Measurements from ENCODE around the gene GNG7. TPM values are rescaled to one million over a fixed set of nuclear protein-coding genes. Genes with fewer than 3 reads are reported as not detected.

The GNG7 gene
- total and polyA plus RNA-seq, 8 donors = 4.0 to 8.8 (median 6.0) TPM

DNA sequence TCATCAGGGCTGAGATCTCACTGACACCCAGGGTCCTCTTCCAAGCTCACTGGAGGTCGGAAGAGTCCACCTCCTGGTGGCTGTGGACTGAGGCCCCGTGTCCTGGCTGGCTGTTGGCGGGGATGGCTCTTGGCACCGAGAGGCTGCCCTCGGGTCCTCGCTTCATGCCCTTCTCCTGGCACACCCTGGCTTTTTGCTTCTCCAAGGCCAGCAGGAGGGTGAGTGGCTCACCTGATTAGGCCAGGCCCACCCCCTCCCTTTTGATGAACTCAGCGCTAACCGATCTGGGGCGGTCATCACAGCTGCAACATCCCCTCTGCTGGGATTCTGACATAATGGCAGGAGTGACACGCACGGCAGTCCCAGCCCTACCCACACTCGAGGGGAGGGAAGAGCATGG, 32.9 kb upstream of the GNG7 start:
- peaks cover 0 to 3% (median 0%) of the 10 kb centered on the region in 3 donors for H3K36me3 ChIP-seq
- FAIRE-seq (no peak), ATAC-seq (no peak), DNase-seq (no peak)
- TF ChIP-seq, protein P1, sequence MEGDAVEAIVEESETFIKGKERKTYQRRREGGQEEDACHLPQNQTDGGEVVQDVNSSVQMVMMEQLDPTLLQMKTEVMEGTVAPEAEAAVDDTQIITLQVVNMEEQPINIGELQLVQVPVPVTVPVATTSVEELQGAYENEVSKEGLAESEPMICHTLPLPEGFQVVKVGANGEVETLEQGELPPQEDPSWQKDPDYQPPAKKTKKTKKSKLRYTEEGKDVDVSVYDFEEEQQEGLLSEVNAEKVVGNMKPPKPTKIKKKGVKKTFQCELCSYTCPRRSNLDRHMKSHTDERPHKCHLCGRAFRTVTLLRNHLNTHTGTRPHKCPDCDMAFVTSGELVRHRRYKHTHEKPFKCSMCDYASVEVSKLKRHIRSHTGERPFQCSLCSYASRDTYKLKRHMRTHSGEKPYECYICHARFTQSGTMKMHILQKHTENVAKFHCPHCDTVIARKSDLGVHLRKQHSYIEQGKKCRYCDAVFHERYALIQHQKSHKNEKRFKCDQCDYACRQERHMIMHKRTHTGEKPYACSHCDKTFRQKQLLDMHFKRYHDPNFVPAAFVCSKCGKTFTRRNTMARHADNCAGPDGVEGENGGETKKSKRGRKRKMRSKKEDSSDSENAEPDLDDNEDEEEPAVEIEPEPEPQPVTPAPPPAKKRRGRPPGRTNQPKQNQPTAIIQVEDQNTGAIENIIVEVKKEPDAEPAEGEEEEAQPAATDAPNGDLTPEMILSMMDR (IDR thresholded peaks at IDR 0.05) = no peak
- WGBS, 2 donors = 92 to 94% methylated on average over 12 of the region's 12 CpGs
- peaks cover 0 to 5% (median 3%) of the 10 kb centered on the region in 3 donors for H3K4me1 ChIP-seq
- H3K27me3 ChIP-seq = no peaks in the 10 kb centered on the region
- intact Hi-C loops (cut with DNase I) = no loop called here
- H3K4me3 ChIP-seq = no peak overlapping the region
- H3K9me3 ChIP-seq = no peaks in the 10 kb centered on the region
- H3K27ac ChIP-seq = no peak overlapping the region

GRCh38 chr19:2734589-2735288, 32.2 kb upstream of the GNG7 start:
- H3K36me3 ChIP-seq = peaks cover 0 to 3% (median 0%) of the 10 kb centered on the region in 3 donors

DNA sequence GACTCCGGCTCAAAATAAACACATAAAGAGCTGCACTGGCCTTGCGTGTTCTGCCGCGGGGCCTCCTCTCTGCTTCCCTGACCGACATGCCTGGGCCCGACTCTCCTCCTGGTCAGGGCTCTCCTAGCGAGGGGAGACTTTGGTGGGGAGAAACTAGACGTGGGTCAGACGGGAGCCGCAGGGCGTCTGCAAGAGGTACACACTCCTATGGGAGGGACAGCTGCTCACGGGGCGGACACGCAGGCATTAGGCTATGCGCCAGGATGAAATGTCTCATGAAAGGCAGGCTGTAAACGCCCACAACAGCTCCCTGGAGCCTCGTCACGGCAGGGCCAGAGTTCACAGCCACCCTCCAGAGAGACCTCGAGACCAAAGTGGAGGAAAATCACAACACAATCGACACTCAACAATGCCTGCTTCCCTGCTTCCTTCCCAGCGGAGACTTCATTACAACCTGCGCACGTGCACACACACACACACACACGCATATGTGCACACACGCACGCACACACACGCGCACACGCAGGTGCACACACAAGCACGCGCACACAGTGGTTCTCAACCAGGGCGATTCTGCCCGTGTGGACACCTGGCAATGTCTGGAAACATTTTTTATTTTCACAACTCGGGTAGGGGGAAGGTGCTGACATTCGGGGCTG, 31.6 kb upstream of the GNG7 start:
- WGBS, 2 donors = 91 to 92% methylated on average over 35 of the region's 35 CpGs
- H3K4me3 ChIP-seq = no peak overlapping the region
- TF ChIP-seq, protein P1 (IDR thresholded peaks at IDR 0.05) = no peak
- DNase-seq (no peak), ATAC-seq (no peak), FAIRE-seq (no peak)
- H3K27me3 ChIP-seq = no peaks in the 10 kb centered on the region
- H3K27ac ChIP-seq = no peak overlapping the region
- intact Hi-C loops (cut with DNase I) = no loop called here
- peaks cover 0 to 3% (median 1%) of the 10 kb centered on the region in 3 donors for H3K4me1 ChIP-seq
- peaks cover 0 to 3% (median 0%) of the 10 kb centered on the region in 3 donors for H3K36me3 ChIP-seq
- no peaks in the 10 kb centered on the region for H3K9me3 ChIP-seq

More at GRCh38 chr19:2734589-2735288, 32.2 kb upstream of the GNG7 start:
- no peak for ATAC-seq
- FAIRE-seq = no peak
- Histone ChIP-seq H3K4me1 (peaks cover 0 to 5% (median 3%) of the 10 kb centered on the region in 3 donors), H3K27ac (no peak overlapping the region), H3K9me3 (no peaks in the 10 kb centered on the region), H3K27me3 (no peaks in the 10 kb centered on the region), H3K4me3 (no peak overlapping the region)
- intact Hi-C loops (cut with DNase I) = no loop called here
- TF ChIP-seq, protein P1 (IDR thresholded peaks at IDR 0.05) = no peak
- no peak for DNase-seq
- WGBS, 2 donors = 85 to 87% methylated on average over 26 of the region's 26 CpGs

DNA sequence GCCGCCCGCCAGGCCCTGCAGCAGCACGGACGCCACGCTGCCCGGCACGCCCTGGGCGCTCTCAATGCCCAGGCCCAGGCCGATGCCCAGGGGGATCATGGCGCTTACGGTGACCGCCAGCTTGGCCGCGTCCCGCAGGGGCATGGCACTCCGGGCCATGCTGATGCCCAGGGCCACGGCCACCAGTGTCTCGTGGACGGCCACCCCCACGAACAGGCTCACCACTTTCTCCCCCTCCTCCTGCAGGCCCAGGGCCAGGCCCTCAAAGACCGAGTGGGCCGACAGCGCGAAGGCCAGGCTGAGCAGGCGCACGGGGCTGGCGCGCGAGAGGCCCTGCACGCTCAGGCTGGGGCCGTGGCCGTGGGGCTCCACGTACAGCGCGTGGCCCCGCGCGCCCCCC, 30.4 kb upstream of the GNG7 start:
- 94 to 96% methylated on average over 37 to 38 of the region's 38 CpGs for WGBS, 2 donors
- H3K27ac ChIP-seq = no peak overlapping the region
- H3K9me3 ChIP-seq = no peaks in the 10 kb centered on the region
- ATAC-seq (no peak), FAIRE-seq (no peak), DNase-seq (no peak)
- no peaks in the 10 kb centered on the region for H3K4me1 ChIP-seq
- H3K36me3 ChIP-seq = peaks cover 0 to 3% (median 0%) of the 10 kb centered on the region in 3 donors
- TF ChIP-seq, protein P1 (IDR thresholded peaks at IDR 0.05) = no peak
- intact Hi-C loops (cut with DNase I) = no loop called here
- H3K27me3 ChIP-seq = no peaks in the 10 kb centered on the region
- no peak overlapping the region for H3K4me3 ChIP-seq

Measured in pancreas (tissue), 10 donors.